SK-N-SH treated with all-trans-retinoic acid at 6 μM for 48 hours (cell line): ENCODE data around the gene SIRT7.

Experiments used
- ATAC-seq: fragments of 200-7000 bp; cut with Tn5 transposase; 3 replicates; pipeline ENCODE4 v1.9.1; 2020; ENCODE audit warnings: mild to moderate bottlenecking, moderate library complexity
- ARNTL ChIP-seq: fragments of 450-650 bp; formaldehyde crosslinking; IDR thresholded peaks from 2 replicates; pipeline ENCODE4 v1.5.0; 2020; ENCODE audit warnings: low read depth, mild to moderate bottlenecking, moderate library complexity, borderline replicate concordance
- BACH2 ChIP-seq: fragments of 250-450 bp; sonication (Bioruptor Pico); IDR thresholded peaks from 2 replicates; pipeline ENCODE4 v1.9.0; 2021; ENCODE audit warnings: mild to moderate bottlenecking, borderline replicate concordance
- CSDC2 ChIP-seq: fragments of 250-450 bp; sonication (Bioruptor Pico); IDR thresholded peaks from 2 replicates; pipeline ENCODE4 v1.5.0; 2020; ENCODE audit warnings: mild to moderate bottlenecking, moderate library complexity
- ESRRG ChIP-seq: fragments of 250-450 bp; sonication (Bioruptor Pico); IDR thresholded peaks from 2 replicates; pipeline ENCODE4 v1.6.1; 2021; ENCODE audit warnings: mild to moderate bottlenecking
- GLIS3 ChIP-seq: fragments of 250-450 bp; sonication (Bioruptor Pico); IDR thresholded peaks from 2 replicates; pipeline ENCODE4 v1.5.0; 2020; ENCODE audit warnings: mild to moderate bottlenecking, moderate library complexity
- ISL1 ChIP-seq: fragments of 250-450 bp; sonication (Bioruptor Pico); IDR thresholded peaks from 2 replicates; pipeline ENCODE4 v2.1.2; 2022; ENCODE audit warnings: mild to moderate bottlenecking, moderate library complexity
- OSR1 ChIP-seq: fragments of 250-450 bp; sonication (Bioruptor Pico); IDR thresholded peaks from 2 replicates; pipeline ENCODE4 v1.8.0; 2022; ENCODE audit warnings: moderate library complexity, mild to moderate bottlenecking, inconsistent platforms
- PPARA ChIP-seq: fragments of 250-450 bp; sonication (Bioruptor Pico); IDR thresholded peaks from 2 replicates; pipeline ENCODE4 v1.5.0; 2020; ENCODE audit warnings: mild to moderate bottlenecking, borderline replicate concordance
- RARB ChIP-seq: fragments of 250-450 bp; sonication (Bioruptor Pico); IDR thresholded peaks from 2 replicates; pipeline ENCODE4 v1.8.0; 2021; ENCODE audit warnings: mild to moderate bottlenecking, moderate library complexity
- SNAI2 ChIP-seq: fragments of 250-450 bp; sonication (Bioruptor Pico); IDR thresholded peaks from 2 replicates; pipeline ENCODE4 v1.5.0; 2020; ENCODE audit warnings: mild to moderate bottlenecking, moderate library complexity
- TCF4 ChIP-seq: fragments of 250-450 bp; sonication (Bioruptor Pico); IDR thresholded peaks from 2 replicates; pipeline ENCODE4 v1.8.0; 2021; ENCODE audit warnings: mild to moderate bottlenecking, moderate library complexity, borderline replicate concordance
- TOX ChIP-seq: fragments of 250-450 bp; sonication (Bioruptor Pico); IDR thresholded peaks from 2 replicates; pipeline ENCODE4 v1.8.0; 2021; ENCODE audit warnings: mild to moderate bottlenecking, moderate library complexity, borderline replicate concordance
- ZC3H10 ChIP-seq: fragments of 250-450 bp; sonication (Bioruptor Pico); IDR thresholded peaks from 2 replicates; pipeline ENCODE4 v1.5.1; 2021; ENCODE audit warnings: mild to moderate bottlenecking, moderate library complexity
- ZFP3 ChIP-seq: fragments of 250-450 bp; sonication (Bioruptor Pico); IDR thresholded peaks from 2 replicates; pipeline ENCODE4 v1.5.0; 2020; ENCODE audit warnings: mild to moderate bottlenecking, moderate library complexity
- ZFP30 ChIP-seq: fragments of 450-650 bp; formaldehyde crosslinking; IDR thresholded peaks from 2 replicates; pipeline ENCODE4 v1.5.0; 2022; ENCODE audit warnings: mild to moderate bottlenecking, moderate library complexity
- ZNF565 ChIP-seq: fragments of 450-650 bp; formaldehyde crosslinking; conservative IDR thresholded peaks from 2 replicates; pipeline ENCODE4 v1.5.0; 2020; ENCODE audit warnings: low read depth, mild to moderate bottlenecking, moderate library complexity
- ZNF70 ChIP-seq: fragments of 450-650 bp; formaldehyde crosslinking; IDR thresholded peaks from 2 replicates; pipeline ENCODE4 v1.5.0; 2020; ENCODE audit warnings: mild to moderate bottlenecking, moderate library complexity
- ZNF8 ChIP-seq: fragments of 450-650 bp; formaldehyde crosslinking; IDR thresholded peaks from 2 replicates; pipeline ENCODE4 v1.5.0; 2020; ENCODE audit warnings: mild to moderate bottlenecking, moderate library complexity
- TF ChIP-seq, protein P1 (sequence below): fragments of 250-450 bp; sonication (Bioruptor Pico); IDR thresholded peaks from 2 replicates; pipeline ENCODE4 v1.5.1; 2021; ENCODE audit warnings: mild to moderate bottlenecking, moderate library complexity
- TF ChIP-seq, protein P2 (sequence below): fragments of 250-450 bp; sonication (Bioruptor Pico); IDR thresholded peaks from 2 replicates; pipeline ENCODE4 v1.5.0; 2020; ENCODE audit warnings: mild to moderate bottlenecking, moderate library complexity
- TF ChIP-seq, protein P3 (sequence below): fragments of 250-450 bp; sonication (Bioruptor Pico); IDR thresholded peaks from 2 replicates; pipeline ENCODE4 v1.8.0; 2021; ENCODE audit warnings: low read depth, mild to moderate bottlenecking, moderate library complexity, borderline replicate concordance
- TF ChIP-seq, protein P4 (sequence below): fragments of 250-450 bp; sonication (Bioruptor Pico); IDR thresholded peaks from 2 replicates; pipeline ENCODE4 v1.8.0; 2020; ENCODE audit warnings: mild to moderate bottlenecking, moderate library complexity, borderline replicate concordance

The SIRT7 gene

DNA sequence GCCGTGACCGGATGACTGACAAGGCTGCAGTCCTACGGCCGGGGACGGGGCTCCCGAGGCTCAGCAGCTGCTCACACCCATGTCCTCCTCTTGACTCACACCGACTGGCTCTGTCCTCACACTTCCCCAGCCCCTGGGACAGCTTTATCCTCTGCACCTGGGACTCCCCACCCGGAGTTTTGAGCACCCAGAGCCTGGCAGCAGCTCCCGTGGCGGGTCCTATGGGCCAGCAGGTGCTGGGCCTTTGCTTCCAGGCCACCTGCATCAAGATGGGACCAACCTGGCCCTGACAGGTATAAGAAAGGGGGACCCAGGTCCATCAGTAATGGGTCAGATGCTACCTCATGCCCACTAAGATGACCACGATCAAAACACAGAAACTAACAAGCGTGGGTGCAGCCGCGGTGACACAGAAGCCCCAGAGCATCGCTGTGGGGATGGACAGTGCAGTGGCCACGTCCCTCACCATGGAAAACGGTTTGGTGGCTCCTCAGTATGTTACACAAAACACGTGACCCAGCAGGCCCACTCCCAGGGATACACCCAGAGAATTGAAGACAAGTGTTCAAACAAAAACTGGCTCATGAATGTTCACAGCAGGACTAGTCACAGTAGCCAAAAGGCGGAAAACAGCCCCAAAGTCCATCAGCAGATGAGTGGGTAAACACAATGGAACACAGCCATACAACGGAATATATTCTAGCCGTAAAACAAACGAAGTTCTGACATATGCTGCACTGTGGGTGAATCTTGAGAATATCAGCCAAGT, 46.3 kb upstream of the SIRT7 start:
- no peak for TF ChIP-seq CSDC2
- ATAC-seq: no peak

DNA sequence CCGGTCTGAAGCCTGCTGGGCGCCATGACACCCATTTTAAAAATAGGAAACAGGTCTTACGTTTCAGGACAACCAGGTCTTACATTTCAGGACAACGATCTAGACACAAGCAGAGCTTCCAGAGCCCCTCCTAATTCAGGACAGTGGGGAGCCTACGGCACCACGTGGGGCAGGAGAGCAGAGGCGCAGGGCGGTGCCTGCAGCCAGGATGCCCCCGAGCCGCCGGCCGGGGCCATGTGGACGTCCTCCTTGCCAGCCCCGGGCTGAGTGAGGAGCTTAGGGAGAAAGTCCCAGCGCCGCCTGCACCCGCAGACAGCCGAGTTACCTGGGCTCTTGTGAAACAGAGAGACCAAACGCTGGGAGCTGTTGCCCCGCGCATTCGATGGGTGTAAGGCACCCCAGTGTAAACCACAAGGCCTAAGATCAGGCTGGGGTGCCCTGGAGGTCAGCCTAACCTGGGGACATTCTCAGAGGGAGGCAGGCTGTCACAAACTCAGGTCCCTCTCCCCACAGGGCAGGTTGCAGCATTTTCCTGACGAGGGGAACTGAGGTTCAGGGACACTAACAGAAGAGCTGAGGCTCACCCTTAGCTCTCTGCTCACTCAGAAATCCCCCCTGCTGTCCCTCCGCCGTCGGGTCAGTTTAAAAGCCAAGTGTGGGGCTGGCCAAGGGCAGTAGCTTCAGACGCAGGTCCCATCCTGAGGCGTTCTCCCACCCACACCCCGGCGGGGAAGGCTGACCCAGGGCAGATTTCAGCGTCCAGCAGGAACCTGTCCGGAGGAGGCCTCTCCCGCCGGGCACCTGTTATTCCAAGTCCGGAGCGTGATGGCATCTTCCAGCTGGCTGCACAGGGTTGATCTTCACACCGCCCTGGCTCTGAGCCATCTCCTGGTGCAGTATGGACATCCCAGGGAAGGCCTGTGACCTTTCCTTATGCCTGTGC, 44.8 kb upstream of the SIRT7 start:
- ATAC-seq: no peak
- TF ChIP-seq GLIS3 (CRISPR knock-in tag) (no peak), ESRRG (no peak), PPARA (CRISPR knock-in tag) (no peak), ZFP3 (no peak), BACH2 (CRISPR knock-in tag) (no peak), ISL1 (CRISPR knock-in tag) (no peak), ZNF70 (CRISPR knock-in tag) (no peak), TCF4 (no peak), OSR1 (CRISPR knock-in tag) (no peak), CSDC2 (no peak), ZNF8 (no peak), ZNF565 (CRISPR knock-in tag) (no peak), ZFP30 (CRISPR knock-in tag) (no peak), ZC3H10 (CRISPR knock-in tag) (no peak), SNAI2 (no peak), RARB (CRISPR knock-in tag) (no peak), ARNTL (no peak)
- TF ChIP-seq, protein P1, sequence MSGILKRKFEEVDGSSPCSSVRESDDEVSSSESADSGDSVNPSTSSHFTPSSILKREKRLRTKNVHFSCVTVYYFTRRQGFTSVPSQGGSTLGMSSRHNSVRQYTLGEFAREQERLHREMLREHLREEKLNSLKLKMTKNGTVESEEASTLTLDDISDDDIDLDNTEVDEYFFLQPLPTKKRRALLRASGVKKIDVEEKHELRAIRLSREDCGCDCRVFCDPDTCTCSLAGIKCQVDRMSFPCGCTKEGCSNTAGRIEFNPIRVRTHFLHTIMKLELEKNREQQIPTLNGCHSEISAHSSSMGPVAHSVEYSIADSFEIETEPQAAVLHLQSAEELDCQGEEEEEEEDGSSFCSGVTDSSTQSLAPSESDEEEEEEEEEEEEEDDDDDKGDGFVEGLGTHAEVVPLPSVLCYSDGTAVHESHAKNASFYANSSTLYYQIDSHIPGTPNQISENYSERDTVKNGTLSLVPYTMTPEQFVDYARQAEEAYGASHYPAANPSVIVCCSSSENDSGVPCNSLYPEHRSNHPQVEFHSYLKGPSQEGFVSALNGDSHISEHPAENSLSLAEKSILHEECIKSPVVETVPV (CRISPR knock-in tag): no peak
- TF ChIP-seq, protein P2, sequence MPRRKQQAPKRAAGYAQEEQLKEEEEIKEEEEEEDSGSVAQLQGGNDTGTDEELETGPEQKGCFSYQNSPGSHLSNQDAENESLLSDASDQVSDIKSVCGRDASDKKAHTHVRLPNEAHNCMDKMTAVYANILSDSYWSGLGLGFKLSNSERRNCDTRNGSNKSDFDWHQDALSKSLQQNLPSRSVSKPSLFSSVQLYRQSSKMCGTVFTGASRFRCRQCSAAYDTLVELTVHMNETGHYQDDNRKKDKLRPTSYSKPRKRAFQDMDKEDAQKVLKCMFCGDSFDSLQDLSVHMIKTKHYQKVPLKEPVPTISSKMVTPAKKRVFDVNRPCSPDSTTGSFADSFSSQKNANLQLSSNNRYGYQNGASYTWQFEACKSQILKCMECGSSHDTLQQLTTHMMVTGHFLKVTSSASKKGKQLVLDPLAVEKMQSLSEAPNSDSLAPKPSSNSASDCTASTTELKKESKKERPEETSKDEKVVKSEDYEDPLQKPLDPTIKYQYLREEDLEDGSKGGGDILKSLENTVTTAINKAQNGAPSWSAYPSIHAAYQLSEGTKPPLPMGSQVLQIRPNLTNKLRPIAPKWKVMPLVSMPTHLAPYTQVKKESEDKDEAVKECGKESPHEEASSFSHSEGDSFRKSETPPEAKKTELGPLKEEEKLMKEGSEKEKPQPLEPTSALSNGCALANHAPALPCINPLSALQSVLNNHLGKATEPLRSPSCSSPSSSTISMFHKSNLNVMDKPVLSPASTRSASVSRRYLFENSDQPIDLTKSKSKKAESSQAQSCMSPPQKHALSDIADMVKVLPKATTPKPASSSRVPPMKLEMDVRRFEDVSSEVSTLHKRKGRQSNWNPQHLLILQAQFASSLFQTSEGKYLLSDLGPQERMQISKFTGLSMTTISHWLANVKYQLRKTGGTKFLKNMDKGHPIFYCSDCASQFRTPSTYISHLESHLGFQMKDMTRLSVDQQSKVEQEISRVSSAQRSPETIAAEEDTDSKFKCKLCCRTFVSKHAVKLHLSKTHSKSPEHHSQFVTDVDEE: no peak
- TF ChIP-seq, protein P3, sequence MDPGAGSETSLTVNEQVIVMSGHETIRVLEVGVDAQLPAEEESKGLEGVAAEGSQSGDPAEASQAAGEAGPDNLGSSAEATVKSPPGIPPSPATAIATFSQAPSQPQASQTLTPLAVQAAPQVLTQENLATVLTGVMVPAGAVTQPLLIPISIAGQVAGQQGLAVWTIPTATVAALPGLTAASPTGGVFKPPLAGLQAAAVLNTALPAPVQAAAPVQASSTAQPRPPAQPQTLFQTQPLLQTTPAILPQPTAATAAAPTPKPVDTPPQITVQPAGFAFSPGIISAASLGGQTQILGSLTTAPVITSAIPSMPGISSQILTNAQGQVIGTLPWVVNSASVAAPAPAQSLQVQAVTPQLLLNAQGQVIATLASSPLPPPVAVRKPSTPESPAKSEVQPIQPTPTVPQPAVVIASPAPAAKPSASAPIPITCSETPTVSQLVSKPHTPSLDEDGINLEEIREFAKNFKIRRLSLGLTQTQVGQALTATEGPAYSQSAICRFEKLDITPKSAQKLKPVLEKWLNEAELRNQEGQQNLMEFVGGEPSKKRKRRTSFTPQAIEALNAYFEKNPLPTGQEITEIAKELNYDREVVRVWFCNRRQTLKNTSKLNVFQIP (CRISPR knock-in tag): no peak
- TF ChIP-seq, all 23 proteins: peak for 0

DNA sequence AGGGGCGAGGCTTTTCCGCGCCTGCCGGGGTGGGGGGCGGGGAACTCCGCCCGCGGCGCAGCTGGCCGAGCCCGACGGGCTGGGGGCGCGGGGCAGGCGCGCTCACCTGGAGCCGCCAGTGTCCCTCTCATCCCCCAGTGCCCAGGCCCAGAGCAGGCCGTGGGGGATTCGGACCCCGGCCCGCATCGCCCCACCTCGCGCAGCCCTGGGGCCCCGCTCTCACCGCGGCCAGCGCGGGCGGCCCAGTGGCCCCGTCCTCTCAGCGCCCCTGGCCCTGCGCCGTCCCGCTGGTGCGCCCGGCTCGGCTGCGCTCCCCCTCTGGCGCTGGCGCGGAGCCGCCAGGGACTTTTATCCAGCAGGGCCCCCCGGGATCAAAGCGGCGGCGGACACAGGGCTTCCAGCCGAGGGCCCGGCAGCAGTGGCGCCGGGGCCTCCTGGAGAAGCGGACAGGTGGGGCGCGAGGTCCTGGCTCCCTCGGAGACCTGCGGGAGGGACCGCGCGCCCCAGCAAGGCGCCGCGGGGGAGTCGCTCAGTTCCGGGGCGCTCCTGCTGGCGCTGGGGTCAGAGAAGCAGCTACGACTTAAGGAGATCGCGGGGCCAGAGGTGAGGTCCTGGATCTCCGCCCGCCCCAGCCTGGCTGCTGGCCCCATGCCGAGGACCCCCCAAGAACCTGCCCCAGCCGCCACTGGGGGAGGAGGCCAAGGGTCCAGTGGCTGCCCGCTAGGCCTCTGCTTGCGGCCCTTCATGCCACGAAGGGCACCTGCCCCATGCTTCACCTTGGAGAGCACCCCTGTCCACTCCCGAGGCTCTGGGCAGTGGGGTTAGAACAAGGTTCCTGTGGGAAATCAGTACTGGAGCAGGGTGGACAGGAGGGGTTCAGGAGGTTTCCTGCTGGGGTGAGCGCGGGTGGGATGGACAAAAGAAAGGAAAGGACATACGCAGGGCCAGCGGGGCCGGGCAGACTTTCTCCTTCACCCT, 43.8 kb upstream of the SIRT7 start:
- TF ChIP-seq, protein P4, sequence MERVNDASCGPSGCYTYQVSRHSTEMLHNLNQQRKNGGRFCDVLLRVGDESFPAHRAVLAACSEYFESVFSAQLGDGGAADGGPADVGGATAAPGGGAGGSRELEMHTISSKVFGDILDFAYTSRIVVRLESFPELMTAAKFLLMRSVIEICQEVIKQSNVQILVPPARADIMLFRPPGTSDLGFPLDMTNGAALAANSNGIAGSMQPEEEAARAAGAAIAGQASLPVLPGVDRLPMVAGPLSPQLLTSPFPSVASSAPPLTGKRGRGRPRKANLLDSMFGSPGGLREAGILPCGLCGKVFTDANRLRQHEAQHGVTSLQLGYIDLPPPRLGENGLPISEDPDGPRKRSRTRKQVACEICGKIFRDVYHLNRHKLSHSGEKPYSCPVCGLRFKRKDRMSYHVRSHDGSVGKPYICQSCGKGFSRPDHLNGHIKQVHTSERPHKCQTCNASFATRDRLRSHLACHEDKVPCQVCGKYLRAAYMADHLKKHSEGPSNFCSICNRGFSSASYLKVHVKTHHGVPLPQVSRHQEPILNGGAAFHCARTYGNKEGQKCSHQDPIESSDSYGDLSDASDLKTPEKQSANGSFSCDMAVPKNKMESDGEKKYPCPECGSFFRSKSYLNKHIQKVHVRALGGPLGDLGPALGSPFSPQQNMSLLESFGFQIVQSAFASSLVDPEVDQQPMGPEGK (CRISPR knock-in tag): no peak
- TF ChIP-seq TCF4: no peak
- TF ChIP-seq ZC3H10 (CRISPR knock-in tag): no peak
- TF ChIP-seq, protein P3 (CRISPR knock-in tag): no peak
- no peak for TF ChIP-seq ZNF565 (CRISPR knock-in tag)
- no peak for TF ChIP-seq ISL1 (CRISPR knock-in tag)
- no peak for TF ChIP-seq ZFP3
- TF ChIP-seq TOX (CRISPR knock-in tag): no peak
- TF ChIP-seq ZNF70 (CRISPR knock-in tag): no peak

More for the DNA sequence above, 43.8 kb upstream of the SIRT7 start:
- no peak for ATAC-seq
